SH-SY5Y (cell line): ENCODE measurements around the gene MOK.

Experiments used
- GATA2 ChIP-seq: IDR thresholded peaks from 2 replicates; pipeline ENCODE4 v1.6.1; 2011; ENCODE audit warnings: mild to moderate bottlenecking, low read depth, low read length
- GATA3 ChIP-seq: IDR thresholded peaks from 2 replicates; pipeline ENCODE4 v1.6.1; 2011; ENCODE audit warnings: low read depth, mild to moderate bottlenecking, low read length, moderate library complexity

- TF ChIP-seq GATA2 (no peak), GATA3 (no peak)
These were observed 41.7 kb upstream of the MOK start for GRCh38 chr14:102346645-102347044.
